Stimulated activated CD8-positive, alpha-beta memory T cell treated with anti-CD3 and anti-CD28 coated beads, Interleukin-2, amount 100 ng/mL, for 1 hour (primary cell): ENCODE data around the gene CABLES1.
"Not testable (repeated sequence)": the region's sequence is repeated elsewhere in the genome, so short reads cannot be mapped to it uniquely, and the experiment has no call there.

Experiments used
- DNase-seq, 2 donors: peaks; one replicate each; pipeline ENCODE4 v3.0.0-alpha.2; 2020; ENCODE audit warnings: low read depth in 2 of 2

Gene CABLES1

GRCh38 chr18:23142251-23142929, 7.1 kb downstream of the CABLES1 start:
- DNase-seq: no peak

DNA sequence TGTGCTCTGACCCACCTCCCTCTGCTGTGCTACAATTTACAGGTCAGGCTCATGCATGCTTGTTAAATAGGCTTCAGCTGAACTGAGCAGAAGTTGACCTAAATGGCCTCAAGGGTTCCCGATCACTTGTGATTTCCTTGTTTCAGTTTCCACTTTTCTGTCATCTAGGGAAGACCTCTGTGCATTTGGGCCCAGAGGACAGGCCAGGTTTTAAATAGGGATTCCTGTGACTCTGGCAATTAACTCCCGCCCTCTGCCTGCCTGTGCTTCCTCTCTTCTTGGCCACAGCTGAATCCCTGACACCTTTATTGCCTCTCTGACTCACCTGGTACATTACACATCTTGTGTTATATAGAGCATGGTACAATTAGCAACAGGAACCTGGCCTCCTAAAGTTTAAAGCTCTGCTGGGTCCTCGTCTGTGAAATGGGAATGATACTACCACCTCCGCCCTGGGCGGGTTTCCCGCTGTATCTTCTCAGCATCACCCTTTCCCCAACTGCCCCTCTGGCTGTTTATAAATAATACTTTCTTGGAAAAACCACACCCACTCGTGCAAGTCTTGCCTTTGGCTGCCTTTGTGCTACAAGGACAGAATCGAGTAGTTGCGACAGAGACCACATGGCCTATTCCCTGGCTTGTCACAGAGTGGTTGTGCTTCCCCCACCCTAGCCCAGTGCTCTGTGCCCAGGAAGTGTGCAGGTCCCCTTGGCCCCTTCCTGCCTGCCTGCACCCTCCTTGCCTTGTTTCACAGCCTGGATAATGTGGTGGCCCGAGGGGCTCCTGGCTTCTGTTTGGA, 7.9 kb downstream of the CABLES1 start:
- no peak for DNase-seq

DNA sequence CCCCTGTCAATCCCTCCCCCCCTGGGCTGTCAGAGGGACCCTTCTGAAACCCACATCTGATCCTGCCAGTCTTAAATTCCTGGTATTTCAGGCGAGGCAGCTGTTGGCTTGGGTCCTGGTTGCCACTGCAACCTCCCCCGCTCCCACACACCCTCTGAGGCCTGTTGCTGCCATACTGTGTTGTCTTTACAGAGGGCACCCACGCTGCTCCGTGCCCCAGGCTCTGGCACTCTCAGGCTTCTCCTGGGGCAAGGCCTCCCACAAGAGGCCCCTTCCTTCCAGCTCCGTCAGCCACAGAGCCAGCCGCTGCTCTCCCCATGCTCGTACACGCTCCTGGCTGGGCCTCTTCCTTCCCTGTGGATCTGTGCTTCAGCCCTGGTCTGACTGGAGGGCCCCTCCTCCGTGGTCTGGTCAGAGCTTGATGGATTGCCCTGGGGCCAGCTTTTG, 8.6 kb downstream of the CABLES1 start:
- no peak for DNase-seq

- no peak for DNase-seq
Observed at GRCh38 chr18:23144640-23145039, 9.4 kb downstream of the CABLES1 start.

- DNase-seq: no peak
Observed at GRCh38 chr18:23145621-23146020, 10.3 kb downstream of the CABLES1 start.

DNA sequence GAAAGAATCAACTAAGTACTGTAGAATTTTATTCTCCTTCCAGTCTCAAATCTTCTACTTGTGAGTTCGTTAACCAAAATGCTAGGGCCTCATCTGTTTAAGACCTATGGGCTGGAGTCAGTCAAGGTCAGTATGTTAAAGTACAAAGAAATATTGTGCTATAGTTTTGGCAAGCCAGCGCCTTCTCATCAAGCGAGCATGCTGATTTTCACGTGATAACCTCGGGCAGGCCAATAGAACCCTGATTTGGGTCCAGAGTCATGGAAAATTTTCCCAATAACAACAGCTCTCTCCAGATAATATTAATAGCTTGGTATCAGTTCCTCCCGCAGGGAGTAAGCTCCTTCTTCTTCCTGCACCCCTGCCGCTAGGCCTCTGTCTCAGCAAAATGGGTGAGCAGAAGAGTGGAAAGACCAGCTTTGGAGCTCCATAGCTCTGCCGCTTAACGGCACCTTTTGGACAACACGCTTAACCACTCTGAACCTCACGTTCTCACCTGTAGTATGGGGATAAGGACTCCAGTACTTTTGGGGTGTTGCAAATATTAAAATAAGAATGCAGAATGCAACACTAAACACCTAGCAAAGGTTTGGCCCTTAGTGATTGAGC, 11.7 kb downstream of the CABLES1 start:
- DNase-seq: no peak

DNA sequence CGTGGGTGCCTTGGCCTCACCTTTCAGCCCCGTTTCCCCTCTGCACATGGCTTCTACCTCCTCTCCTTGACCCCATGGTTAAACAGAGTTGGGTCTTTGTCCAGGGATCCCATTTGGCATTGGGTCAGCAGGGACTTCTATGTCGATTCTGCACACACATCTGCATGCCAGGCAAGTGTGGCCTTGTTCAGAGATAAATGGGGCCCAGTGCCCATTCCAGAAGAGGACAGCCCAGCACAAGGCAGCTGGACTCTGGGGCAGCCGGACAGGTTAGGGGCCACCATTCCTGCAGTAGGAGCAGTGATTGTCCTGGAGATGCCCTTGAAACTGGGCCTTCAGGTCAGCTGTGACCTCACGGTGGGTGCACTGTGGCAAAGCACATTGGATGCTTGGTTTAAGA, 13.1 kb downstream of the CABLES1 start:
- DNase-seq: no peak

- DNase-seq: no peak
Observed at GRCh38 chr18:23149570-23149969, 14.3 kb downstream of the CABLES1 start.

DNA sequence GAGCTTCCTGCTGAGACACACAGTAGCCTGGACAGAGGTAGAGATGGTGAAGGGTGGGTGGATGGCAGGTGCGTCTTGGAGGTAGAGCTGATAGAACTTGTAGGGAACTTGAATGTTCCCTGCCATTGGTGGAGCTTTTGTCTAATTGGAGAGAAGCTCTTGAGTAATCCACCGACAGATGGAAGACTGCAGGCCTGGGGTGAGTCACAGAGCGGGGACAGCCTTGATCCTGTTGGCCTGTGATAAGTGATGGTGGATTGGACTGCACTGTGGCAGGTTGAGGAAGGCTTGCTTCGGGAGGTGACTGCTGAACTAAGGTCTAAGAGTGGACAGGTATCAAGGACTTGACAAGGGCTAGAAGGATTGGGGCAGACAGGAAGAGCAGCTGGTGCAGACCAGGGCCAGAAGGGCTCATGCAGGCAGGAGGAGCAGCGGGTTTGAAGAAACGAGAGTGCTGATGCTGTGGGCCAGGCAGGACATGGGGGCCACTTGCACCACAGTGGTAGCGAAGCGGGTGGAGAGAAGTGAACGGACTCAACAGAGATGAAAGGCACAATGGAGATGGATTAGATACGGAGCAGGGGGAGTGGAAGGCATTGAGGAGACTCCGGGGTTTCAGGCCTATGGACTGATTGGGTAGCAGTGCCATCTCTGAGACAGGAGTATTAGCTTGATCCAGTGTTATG, 16.3 kb downstream of the CABLES1 start:
- no peak for DNase-seq

DNA sequence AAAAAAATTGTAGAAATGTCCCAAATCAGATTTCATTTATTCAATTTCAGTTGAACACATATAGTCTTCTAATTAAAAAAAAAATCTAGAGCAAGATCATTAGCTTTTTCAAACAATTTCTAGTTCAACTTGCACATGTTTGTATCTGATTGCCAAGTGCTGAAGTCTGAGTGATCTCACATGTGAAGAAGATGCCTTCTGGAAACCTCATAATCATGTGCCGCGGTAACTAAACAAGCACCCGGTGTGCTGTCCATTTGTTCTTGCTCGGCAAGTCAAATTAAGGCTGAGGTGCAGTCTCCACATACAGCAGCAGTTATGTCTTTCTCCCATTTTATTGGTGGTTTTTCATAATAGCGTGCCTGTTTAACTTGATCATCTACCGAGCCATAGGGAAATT, 18.7 kb downstream of the CABLES1 start:
- no peak for DNase-seq

DNA sequence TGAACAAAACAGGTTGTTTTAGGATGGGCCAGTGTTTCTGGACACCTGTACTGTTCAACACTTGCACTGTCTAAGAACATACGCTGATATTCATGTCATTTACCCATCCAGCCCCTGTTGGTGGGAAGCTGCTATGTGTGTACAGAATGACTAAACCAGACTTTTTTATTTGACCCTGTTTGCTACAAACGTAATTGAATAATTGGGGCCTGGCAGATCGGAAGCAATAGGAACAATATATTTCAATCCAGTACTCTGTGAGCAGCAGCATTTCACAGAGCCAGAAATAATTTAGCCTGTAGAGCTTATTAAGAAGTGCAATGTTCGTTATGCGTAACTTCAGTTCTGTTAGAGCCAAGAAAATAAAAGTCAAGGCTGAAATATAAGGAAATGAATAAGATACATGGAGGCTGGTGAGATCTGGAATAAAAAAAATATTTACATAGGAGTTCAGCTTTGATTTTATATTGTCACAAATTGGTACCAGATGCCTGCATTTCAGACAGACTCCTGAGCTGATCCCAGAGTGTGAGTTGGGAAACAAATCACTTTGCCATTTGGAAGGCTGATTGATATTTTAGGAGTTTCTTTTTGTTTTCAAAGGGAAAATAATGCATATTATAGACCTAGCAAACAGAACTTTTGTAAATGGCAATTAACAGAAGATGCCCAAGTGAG, 19.7 kb downstream of the CABLES1 start:
- no peak for DNase-seq

- no peak for DNase-seq
Observed at GRCh38 chr18:23155537-23155936, 20.3 kb downstream of the CABLES1 start.

- no peak for DNase-seq
Observed at GRCh38 chr18:23156134-23156533, 20.8 kb downstream of the CABLES1 start.

GRCh38 chr18:23158058-23158457, 22.8 kb downstream of the CABLES1 start:
- DNase-seq: no peak

- DNase-seq: not testable (repeated sequence)
Observed at GRCh38 chr18:23158884-23159283, 23.6 kb downstream of the CABLES1 start.

DNA sequence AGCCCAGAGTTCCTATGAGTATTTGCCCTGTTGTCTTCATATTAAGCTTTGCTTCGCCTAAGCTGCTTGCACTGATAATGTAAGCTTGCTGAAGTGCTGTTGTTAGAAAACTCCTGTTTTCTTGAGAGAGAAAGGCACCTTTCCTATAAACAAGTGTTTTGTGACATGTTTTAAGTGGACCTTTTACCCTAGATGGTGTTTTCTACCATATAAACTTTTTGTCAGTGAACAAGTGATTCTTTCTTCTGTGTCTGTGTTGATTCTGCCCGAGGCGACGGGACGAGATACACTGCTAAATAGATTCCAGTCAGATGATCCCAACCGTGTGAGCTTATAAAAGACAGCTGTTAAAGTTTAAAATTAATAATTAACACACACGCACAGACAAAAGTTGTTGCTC, 24.1 kb downstream of the CABLES1 start:
- no peak for DNase-seq

DNA sequence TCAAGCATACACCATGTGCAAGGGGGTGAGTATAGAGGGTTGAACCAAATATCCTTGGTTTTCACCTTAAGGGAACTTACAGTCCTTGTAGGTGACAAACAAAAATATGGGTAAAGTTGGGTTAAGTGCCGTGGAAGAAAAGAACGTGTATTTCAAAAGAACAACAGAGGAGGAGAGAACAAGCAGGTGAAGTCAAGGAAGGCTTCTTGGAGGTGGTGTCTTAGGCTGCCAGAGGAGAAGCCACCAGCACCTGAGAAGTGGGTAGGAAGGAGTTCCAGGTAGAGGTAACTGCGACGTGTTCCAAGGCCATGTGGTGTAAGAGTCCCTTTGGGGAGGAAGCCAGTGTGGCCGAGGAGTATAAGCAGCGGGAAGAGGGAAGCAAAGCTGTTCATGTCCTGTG, 27.2 kb downstream of the CABLES1 start:
- no peak for DNase-seq

GRCh38 chr18:23163786-23164533, 28.7 kb downstream of the CABLES1 start:
- no peak for DNase-seq

GRCh38 chr18:23165271-23166068, 30.2 kb downstream of the CABLES1 start:
- DNase-seq: no peak

GRCh38 chr18:23166891-23167541, 31.7 kb downstream of the CABLES1 start:
- no peak for DNase-seq
